Measurements from ENCODE around the gene EMP3.
"Not testable (repeated sequence)": the region's sequence is repeated elsewhere in the genome, so short reads cannot be mapped to it uniquely, and the experiment has no call there.

EMP3 gene

DNA sequence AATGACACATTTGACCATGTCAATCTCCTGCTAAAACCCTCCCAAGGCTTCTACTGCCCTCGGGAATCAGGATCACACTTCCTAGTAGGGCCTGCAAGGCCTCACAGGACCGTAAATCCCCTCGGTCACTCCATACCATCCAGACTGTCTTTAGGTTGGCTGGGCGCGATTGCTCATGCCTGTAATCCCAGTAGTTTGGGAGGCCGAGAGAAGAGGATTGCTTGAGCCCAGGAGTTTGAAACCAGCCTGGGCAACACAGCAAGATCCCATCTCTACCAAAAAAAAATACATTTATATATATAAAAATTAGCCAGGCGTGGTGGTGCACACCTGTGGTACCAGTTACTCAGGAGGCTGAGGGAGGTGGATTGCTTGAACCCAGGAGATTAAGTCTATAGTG is 23.4 kb downstream of the EMP3 start:
- no peak for DNase-seq

DNA sequence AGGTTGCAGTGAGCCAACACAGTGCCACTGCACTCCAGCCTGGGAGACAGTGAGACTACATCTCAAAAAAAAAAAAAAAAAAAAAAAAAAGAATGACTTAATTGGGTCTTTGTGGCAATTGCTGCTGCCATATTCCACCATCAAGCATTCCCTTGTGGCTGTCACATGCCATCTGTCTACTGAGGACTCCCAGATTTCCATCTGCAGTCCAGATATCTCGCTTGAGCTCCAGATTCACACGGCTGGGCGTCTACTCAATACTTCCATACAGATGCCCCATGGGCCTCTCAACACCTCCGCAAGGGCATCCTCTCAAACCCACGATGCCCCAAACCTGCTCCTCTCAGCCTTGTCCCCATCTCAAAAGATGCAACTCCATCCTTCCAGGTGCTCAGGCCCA is 25.5 kb downstream of the EMP3 start:
- no peak for DNase-seq

DNA sequence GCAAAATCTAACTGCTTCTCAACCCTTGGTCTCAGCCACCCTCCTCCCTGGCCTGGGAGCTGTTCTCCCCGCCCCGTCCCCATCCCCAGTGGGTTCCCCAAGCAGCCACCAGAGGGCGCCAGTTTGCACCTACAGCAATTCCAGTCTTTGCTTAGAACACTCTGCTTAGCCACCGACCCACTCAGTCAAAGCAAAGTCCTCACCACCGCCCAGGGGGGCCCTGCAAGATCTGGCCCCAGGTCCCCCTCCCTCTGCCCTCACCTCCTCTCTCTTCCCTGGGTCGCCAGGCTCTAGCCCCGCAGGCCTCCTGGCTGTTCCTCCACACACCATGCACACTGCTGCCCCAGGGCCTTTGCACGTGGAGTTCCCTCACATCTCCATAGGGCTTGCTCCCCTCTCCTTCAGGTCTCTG is 26.0 kb downstream of the EMP3 start:
- peak; percentile 83 for DNase-seq

DNA sequence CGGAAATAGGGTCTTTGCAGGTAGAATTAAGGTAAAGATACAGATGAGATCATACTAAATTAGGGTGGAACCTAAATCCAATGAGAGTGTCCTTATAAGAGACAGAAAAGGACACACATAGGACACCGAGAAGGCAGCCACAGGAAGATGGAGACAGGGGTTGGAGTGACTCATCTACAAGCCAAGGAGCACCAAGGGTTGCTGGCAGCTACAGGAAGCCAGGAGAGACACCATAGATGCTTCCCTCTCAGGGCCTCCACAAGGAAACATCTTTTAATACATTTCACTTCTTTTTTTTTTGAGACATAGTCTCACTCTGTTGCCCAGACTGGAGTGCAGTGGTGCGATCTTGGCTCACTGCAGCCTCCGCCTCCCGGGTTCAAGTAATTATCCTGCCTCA is 28.3 kb downstream of the EMP3 start:
- DNase-seq = no peak

DNA sequence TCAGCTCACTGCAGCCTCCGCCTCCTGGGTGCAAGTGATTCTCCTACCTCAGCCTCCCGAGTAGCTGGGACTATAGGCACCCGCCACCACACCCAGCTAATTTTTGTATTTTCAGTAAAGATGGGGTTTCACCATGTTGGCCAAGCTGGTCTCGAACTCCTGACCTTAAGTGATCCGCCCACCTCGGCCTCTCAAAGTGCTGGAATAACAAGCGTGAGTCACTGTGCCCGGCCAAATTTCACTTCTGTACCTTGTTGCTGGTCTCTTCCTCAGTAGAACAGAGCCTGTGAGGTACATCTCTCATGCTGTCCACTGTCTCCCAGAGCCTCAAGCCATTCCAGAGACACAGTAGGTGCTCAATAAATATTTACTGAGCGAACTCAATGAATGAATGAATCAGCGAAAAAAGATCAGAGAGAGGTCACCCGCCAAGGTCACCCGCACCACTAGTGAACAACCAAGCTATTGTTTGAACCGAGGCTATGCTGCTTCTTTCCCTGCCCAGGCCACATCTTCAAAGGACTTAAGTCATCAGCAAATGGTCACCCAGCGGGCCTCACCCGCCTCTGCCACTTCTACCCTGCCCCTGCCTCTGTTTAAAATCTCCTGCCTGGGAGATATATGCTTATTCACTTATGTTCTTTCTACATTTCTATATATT is 29.1 kb downstream of the EMP3 start:
- DNase-seq = no peak

DNA sequence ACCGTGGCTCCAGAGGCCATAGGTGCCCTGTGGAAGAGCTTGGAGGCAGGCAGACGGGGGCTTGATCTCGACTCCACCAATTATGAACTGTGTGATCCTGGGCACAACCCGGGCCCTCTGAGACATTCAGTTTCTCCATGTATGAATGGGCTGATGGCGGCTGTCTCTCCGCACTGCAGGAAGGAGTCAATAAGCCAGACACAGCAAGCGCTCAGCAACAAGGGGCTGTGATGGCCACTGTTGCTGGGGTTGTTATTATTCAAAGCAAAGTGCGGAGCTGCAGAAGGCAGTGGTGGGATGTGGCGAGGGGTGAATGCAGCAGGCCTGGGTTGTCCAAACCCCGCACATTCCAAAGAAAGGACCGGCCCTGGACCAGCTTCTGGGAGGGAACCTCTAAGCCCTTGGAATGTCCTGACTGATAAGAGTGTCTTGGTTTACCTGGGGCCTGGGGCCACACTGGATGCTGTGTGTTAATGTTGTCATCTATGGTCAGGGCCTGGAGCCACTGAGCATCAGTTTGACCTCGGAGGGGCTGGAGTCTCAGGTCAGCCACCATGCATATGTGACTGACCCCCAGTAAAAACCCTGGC is 30.1 kb downstream of the EMP3 start:
- no peak for DNase-seq

DNA sequence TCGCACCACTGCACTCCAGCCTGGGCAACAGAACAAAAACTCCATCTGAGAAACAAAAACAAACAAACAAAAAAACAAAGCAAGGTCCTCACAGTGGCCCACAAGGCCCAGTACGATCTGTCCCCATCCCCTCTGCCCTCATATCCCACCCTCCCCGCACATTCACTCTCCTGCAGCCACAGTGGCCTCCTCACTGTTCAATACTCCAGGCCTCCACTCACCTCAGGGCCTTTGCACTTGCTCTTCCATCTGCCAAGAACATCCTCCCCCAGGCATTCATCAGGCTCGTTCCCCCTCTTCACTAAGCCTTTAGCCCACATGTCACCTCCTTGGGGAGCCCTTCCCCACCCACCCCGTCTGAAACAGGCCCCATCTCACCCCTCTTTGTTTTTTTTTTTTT is 33.8 kb downstream of the EMP3 start:
- no peak for DNase-seq

DNA sequence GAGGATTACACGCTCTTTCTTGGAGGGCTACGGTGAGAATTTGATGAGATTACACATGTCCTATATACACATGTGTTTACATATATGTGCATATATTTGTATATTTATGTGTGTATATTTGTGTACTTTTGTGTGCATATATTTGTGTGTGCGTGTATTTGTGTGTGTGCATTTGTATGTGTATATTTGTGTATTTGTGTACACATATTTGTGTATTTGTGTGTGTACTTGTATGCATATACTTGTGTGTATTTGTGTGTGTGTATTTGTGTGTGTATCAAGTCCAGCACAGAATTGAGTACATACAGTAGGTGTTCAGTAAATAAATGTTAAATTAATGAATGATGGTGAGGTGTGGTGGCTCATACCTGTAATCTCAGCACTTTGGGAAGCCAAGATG is 36.6 kb downstream of the EMP3 start:
- no peak for DNase-seq

DNA sequence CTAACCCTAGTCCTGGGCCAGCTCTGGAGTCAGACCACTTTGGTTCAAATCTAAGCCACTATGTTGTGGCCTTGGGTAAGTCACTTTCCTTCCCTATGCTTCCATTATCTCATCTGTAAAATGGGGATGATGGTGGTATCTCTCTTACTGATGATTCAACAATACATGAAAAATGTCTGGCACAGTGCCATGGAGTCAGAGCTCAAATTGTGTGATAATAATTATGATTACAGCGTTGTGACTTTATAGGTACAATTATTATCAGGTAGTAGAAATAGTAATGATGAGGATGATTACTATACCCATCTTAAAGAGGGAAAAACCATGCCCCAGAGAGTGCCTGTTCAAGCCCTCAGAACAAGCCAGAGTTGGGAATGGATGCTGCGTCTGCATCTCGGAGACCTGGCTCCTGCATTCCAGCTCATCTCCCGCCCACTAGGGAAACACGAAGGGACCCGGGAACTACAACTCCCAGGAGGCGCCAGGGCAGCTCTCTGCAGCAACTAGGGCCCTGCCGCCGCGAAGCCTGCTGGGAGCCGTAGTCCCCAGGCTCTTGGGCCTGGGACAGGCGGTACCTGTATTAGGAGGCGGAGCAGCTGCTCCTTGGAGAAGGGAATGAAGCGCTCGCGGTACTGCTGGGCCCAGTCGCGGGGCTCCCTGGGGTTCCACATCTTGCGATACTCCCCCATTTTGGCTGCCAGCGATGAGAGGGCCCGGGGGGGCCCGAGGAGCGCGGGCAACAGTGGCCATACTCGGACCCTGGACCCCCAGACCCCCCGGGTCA is 37.6 kb downstream of the EMP3 start:
- DNase-seq = peak; percentile 87

DNA sequence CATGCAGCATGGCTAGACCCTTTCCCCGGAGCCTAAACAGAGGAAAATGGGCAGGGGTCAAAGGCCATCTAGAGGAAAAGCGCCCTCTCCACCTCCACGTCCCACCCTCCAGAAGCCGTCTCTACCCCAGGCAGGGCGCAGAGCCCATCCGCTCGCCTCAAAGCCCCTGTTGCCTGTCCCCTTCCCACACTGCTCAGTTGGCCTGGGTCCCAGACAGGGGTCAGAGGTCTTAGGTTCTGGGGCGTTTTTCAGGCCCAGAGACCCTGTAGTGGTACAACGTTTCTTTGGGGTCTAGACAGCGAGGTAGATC is 38.1 kb downstream of the EMP3 start:
- no peak for DNase-seq

DNA sequence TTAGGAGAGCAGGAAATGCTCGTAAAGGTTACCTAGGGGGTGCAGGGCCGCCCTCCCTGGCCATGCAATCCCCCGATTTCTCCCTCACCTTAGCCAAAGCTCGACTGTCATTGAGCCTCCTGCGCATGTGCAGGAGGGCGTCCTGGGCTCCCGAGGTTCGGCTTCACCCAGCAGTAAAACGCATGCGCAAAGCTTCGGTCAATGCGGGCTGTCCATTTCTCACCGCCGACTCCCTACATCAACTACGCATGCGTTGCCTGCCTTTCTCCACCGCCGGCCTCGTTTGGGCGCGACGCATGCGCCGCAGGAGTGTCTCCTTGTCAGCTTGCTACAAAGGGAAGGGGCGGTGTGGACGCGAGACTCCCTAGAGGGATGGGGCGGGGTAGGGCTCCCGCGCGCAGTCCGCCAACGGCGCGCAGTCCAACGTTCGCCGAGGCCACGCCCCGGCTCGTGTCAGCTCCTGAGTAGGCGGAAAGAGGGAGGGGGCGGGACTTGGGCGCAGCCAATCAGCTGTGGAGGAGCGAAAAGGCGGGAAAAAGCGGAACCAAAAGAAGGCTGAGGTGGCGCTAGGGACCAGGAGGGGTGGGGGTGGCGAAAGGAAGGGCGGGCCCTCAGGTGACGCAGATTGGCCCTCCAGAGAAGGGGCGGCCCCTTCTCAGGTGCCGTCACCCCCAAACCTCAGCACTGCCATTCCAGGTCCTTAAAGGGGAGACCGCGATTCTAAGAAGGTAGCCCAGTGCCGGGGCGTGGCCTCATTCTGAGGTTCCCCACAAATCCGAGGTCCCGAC is 38.7 kb downstream of the EMP3 start, which contains the start of the genes SYNGR4 and TMEM143:
Gene SYNGR4, plus strand, starts transcription at position 558 of the 788 bp plus-strand sequence. CDS start 1,476 bp downstream, outside the sequence.
Gene TMEM143, minus strand, starts transcription at position 131 of the 788 bp plus-strand sequence. Its CDS starts 20 bp downstream, at position 111.
- peak; percentile 97 for DNase-seq

DNA sequence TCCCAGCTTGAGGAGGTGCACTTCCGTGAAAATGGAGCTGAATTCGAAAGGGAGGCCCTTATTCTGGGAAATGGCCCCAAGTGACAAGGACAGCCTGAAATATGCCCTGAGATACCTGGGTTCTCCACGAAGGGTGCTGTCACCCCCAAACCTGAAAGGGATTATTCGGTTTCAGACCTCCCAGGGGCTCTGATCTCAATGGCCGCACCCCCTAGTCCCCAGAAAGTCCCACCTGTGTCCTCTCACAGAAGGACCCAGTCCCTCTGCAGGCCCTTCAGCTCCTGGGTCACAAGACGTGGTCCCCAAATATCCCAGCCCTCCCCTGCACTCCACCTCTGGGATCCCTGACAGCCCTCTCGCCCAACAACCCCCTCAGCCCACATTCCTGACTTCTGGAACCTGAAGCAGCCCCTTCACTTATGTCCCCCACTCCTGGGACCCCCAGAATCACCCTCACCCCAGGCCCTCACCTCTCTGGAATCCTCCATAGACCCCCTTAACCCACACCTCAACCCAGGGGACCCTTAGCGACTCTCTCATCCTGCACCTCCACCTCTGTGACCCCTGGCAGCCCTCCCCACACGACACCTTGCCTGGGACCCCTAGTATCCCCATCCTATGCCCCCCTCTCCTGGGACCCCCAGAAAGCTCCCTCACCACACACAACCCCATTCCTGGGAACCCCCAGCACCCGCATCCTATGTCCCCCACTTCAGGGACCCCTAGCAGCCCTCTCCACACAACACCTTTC is 39.4 kb downstream of the EMP3 start:
- no peak for DNase-seq

DNA sequence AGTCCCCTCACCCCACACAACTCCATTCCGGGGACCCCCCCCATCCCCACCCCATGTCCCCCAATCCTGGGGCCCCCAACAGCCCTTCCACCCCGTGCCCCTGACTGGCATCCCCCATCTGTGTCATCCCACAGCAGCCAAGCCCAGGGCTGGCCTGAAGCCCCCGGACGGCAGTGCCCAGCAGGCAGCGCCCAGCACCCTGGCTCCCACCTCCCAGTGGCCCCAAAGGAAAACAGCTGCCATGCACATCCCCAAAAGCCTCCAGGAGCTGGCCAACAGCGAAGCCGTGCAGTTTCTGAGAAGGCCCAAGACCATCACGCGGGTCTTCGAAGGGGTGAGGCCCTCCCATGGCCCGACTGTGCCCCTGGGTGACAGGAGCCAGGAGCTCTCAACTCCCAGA is 40.2 kb downstream of the EMP3 start:
- no peak for DNase-seq

DNA sequence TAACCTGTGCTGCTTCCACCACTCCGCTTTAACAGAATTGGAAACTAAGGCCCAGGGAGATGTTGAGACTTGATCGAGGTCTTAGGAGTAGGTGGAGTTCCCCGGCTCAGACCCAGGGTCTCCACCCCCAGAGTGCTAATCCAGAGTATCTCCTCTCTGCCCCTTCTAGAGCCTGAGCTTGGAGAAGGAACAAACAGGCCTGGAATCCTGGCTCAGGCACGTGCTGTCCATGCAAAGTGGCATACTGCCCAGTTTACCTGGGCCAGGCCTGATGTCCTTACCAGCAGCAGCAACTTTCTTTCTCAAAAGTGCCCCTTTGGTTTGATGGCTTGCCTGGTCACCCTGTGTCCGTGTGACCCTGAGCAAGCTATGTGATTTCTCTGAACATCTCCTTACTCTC is 42.5 kb downstream of the EMP3 start:
- no peak for DNase-seq

DNA sequence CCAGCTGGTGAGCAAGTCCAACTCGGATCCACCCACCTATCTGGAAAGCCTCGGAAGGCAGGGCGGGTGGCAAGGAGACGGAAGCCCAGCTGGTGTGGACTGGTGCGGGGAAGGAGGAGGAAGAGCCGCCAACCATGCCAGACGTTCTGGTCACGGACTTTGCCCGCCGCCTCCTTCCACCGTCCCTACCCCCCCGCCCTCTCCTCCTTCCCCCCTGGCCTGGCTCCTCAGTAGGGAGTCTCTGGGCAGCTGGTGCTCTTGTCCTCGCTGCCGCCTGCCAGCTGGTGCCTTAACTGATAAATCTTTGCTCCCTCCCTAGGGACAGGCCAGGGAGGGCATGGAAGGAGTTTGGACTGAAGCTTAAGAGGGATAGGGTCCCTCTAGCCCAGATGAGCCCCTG is 43.6 kb downstream of the EMP3 start:
- no peak for DNase-seq

DNA sequence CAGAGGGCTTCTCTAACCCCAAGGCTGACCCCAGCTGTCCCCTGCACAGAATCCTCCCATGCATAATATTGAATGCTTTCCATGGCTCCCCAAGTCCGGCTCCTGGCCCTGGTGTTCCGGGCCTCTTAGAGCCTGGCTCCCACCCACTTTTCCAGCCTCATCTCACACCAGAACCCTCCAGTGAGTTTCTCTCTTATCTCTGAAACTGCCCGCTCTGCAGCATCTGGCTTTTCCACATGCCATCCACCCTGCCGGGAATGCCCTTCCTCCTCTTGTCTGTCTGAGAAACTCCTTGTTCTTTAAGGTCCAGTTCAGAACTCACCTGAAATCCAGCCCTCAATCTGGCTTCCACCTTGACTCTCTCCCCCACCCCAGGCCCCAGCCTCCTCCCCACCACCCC is 45.6 kb downstream of the EMP3 start:
- no peak for DNase-seq

DNA sequence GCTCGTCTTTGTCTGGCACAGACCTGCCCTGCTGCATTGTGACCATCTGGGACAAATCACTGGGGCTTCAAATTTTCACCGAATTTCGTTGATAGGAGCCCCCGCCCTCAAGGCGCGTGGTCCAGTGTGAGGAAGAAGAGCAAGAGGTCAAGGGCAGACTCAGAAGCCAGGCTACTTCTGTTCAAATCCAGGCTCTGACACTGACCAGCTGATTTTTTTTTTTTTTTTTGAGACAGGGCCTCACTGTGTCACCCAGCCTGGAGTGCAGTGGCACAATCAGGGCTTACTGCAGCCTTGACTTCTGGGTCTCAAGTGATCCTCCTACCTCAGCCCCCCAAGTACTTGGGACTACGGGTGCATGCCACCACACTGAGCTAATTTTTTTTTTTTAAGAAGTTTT is 46.0 kb downstream of the EMP3 start:
- no peak for DNase-seq

DNA sequence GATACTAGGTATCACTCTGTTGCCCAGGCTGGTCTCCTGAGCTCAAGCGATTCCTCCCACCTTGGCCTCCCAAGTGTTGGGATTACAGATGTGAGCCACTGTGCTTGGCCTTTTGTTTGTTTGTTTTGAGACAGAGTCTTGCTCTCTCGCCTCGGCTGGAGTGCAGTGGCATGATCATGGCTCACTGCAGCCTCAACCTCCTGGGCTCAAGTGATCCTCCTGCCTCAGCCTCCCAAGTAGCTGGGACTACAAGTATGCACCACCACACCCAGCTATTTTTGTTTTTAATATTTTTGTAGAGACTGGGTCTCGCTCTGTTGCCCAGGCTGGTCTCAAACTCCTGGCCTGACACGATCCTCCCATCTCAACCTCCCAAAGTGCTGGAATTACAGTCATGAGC is 46.4 kb downstream of the EMP3 start:
- not testable (repeated sequence) for DNase-seq

DNA sequence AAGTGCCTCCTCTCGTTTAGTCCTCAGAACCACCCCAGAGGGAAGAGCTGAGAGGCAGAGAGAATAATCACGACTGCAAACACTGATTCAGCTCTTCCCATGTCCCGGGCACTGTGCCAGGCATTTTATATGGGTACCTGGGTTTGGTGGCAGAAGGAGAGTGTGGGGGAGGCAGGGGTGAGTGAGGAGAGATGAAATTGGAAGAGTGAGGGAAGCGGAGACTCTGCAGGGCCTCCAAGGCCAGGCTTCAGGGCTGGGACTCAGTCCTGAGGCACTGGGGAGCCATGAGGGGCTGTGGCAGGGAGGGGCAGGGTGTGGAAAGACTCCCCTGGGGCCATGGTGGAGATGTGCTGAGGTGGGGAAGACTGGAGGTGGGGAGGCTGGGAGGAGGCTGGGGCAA is 47.6 kb downstream of the EMP3 start:
- DNase-seq = no peak

DNA sequence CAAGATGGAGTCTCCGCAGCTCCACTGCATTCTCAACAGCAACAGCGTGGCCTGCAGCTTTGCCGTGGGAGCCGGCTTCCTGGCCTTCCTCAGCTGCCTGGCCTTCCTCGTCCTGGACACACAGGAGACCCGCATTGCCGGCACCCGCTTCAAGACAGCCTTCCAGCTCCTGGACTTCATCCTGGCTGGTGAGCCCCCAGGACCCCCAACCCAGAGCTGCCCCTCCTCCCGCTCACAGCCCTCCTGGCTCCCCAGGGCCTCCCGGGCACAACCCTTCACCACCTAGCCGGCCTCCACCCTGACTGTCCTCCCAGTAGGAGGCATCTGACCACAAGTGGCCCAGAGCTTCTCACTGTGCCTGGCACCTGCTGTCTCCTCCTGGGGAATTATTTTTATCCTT is 48.2 kb downstream of the EMP3 start:
- no peak for DNase-seq

DNA sequence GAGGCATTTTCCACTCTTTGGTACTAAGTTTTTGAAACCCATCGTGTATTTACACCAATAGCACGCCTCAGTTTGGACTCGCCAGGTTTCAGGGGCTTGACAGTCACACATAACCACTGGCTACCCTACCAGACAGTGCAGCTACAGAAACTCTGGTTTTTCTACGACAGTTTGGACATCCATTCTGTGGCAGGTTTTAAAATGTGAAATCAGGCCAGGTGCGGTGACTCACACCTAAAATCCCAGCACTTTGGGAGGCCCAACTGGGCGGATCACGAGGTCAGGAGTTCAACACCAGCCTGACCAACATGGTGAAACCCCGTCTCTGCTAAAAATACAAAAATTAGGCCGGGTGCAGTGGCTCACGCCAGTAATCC is 52.8 kb downstream of the EMP3 start:
- no peak for DNase-seq

DNA sequence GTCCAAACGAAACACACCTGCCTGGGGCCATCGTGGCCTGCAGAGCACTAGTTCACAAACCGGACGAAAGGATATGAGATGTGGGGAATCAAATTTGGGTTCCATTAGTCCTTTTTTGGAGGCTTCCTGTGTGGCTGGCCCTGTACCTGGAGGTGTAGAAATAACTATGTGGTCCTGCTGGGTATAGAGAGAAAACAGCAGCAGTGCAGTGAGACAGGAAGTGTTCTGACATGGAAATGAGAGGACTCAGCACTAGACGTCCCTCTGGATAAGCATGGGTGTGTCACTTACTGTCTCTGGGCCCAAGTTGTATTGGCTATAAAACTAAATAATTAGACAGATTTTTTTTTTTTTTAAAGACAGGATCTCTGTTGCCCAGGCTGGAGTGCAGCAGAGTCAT is 53.7 kb downstream of the EMP3 start:
- DNase-seq = no peak

Data from activated naive CD4-positive, alpha-beta T cell treated with Interleukin-2 at 50 U/mL for 16 hours (primary cell).